Endothelial cell of umbilical vein (primary cell): ENCODE data around the gene ARHGEF39. TPM values are rescaled to one million over a fixed set of nuclear protein-coding genes. Genes with fewer than 3 reads are reported as not detected.

Experiments
- BruUV-seq: library from RNA; stranded (reverse); fragments of 400-500 nt; replicated peaks from 2 replicates; lab custom pipeline; 2021; lab: Mats Ljungman, UMichigan
- CTCF ChIA-PET: fragments of 300-600, 350-600 bp; sonication (Branson Sonifier 250); formaldehyde crosslinking; loops from one replicate; lab custom pipeline; 2021; ENCODE audit warnings: antibody characterized with exemption, inconsistent platforms; lab: Charles Lee
- POLR2A ChIA-PET: fragments of 300-600, 350-600 bp; sonication (Branson Sonifier 250); formaldehyde crosslinking; loops from one replicate; lab custom pipeline; 2021; ENCODE audit warnings: antibody characterized with exemption, inconsistent platforms; lab: Charles Lee
- DNase-seq: peaks from one replicate; pipeline ENCODE4 v3.0.0-alpha.2; 2011; ENCODE audit warnings: low read depth, low spot score
- FAIRE-seq: peaks from 2 replicates; lab custom pipeline; 2011; peaks lifted over from hg19 to GRCh38; lab: Jason Lieb, UNC
- H2AFZ ChIP-seq: 2 replicates; pipeline ENCODE4 v1.6.0; 2012; ENCODE audit warnings: low read depth, low read length, control low read depth, inconsistent platforms
- H3K27ac ChIP-seq: 2 replicates; pipeline ENCODE4 v1.5.1; 2011; ENCODE audit warnings: low read depth, mild to moderate bottlenecking, control low read depth, low read length, moderate library complexity; ENCODE audit not compliant: insufficient read depth
- H3K27me3 ChIP-seq, 2 experiments: 2 replicates each; pipeline versions ENCODE4 v1.6.0 to v1.6.1; 2011; ENCODE audit warnings: low read length in 2 of 2, mixed read lengths in 1 of 2; ENCODE audit not compliant: control insufficient read depth in 2 of 2, insufficient read depth in 2 of 2
- H3K36me3 ChIP-seq, 2 experiments: 2 replicates in 1 of 2; 3 replicates in 1 of 2; pipeline ENCODE4 v1.5.1; 2011; ENCODE audit warnings: low read length in 2 of 2, mild to moderate bottlenecking in 1 of 2, moderate library complexity in 1 of 2; ENCODE audit not compliant: control insufficient read depth in 2 of 2, insufficient read depth in 2 of 2; ENCODE audit errors: extremely low read depth in 1 of 2
- H3K4me1 ChIP-seq: 3 replicates; pipeline ENCODE4 v1.5.1; 2011; ENCODE audit warnings: mild to moderate bottlenecking, low read length; ENCODE audit not compliant: control insufficient read depth, insufficient read depth; ENCODE audit errors: extremely low read depth
- H3K4me2 ChIP-seq: 2 replicates; pipeline ENCODE4 v1.6.1; 2011; ENCODE audit warnings: low read length, control low read depth, mixed read lengths; ENCODE audit not compliant: insufficient read depth
- H3K4me3 ChIP-seq, 3 experiments: fragments of 200-600 bp in 1 of 3; sonication (generic), shearing (Covaris generic) in 1 of 3; replicated peaks in 1 of 3; 2 replicates each; pipeline ENCODE4 v1.5.1; 2011 to 2016; ENCODE audit warnings: control low read depth in 3 of 3, low read length in 3 of 3, mild to moderate bottlenecking in 2 of 3, inconsistent platforms in 1 of 3, low read depth in 1 of 3, moderate library complexity in 1 of 3; ENCODE audit not compliant: insufficient read depth in 1 of 3
- H3K79me2 ChIP-seq: 2 replicates; pipeline ENCODE4 v1.6.0; 2012; ENCODE audit warnings: low read length, inconsistent platforms; ENCODE audit not compliant: control insufficient read depth, insufficient read depth
- H3K9ac ChIP-seq: replicated peaks from 2 replicates; pipeline ENCODE3; 2011; ENCODE audit warnings: low read length, control low read depth; ENCODE audit not compliant: insufficient read depth; ENCODE audit errors: extremely low read depth
- H3K9me1 ChIP-seq: replicated peaks from 3 replicates; pipeline ENCODE4 v1.6.0; 2011; ENCODE audit warnings: mild to moderate bottlenecking, low read length; ENCODE audit not compliant: control insufficient read depth, insufficient read depth; ENCODE audit errors: extremely low read depth
- H3K9me3 ChIP-seq: replicated peaks from 2 replicates; pipeline ENCODE4 v1.5.1; 2012; ENCODE audit warnings: low read length, inconsistent platforms; ENCODE audit not compliant: control insufficient read depth, insufficient read depth
- H4K20me1 ChIP-seq: replicated peaks from 2 replicates; pipeline ENCODE3; 2011; ENCODE audit warnings: mild to moderate bottlenecking, low read length; ENCODE audit not compliant: control insufficient read depth, insufficient read depth; ENCODE audit errors: extremely low read depth
- CTCF ChIP-seq, 2 donors: IDR thresholded peaks; 1 replicate in 1 of 2; 2 replicates in 1 of 2; pipeline ENCODE4 v1.5.1; 2011; ENCODE audit warnings: low read length in 2 of 2, mild to moderate bottlenecking in 2 of 2, moderate library complexity in 2 of 2, control low read depth in 1 of 2, inconsistent platforms in 1 of 2, low read depth in 1 of 2; ENCODE audit not compliant: insufficient read depth in 1 of 2; ENCODE audit errors: extremely low read depth in 1 of 2
- EZH2 ChIP-seq: IDR thresholded peaks from 2 replicates; pipeline ENCODE4 v1.6.1; 2012; ENCODE audit warnings: borderline replicate concordance, low read depth, mild to moderate bottlenecking, moderate library complexity, low read length, inconsistent platforms; ENCODE audit not compliant: severe bottlenecking
- FOS ChIP-seq: IDR thresholded peaks from 2 replicates; pipeline ENCODE4 v1.6.1; 2011; ENCODE audit warnings: mild to moderate bottlenecking, low read length, moderate library complexity, borderline replicate concordance; ENCODE audit not compliant: insufficient read depth
- GATA2 ChIP-seq: IDR thresholded peaks from 2 replicates; pipeline ENCODE4 v1.7.0; 2011; ENCODE audit warnings: low read depth, mild to moderate bottlenecking, moderate library complexity, mixed read lengths, low read length; ENCODE audit not compliant: insufficient read length, insufficient read depth
- JUN ChIP-seq: IDR thresholded peaks from 2 replicates; pipeline ENCODE4 v1.6.1; 2011; ENCODE audit warnings: borderline replicate concordance, low read depth; ENCODE audit not compliant: insufficient read length, insufficient read depth
- MAX ChIP-seq: IDR thresholded peaks from 2 replicates; pipeline ENCODE4 v1.6.1; 2011; ENCODE audit not compliant: insufficient read depth, insufficient read length
- MYC ChIP-seq: IDR thresholded peaks from one replicate; pipeline ENCODE4 v1.6.1; 2011; ENCODE audit warnings: mild to moderate bottlenecking, low read depth, low read length
- POLR2A ChIP-seq: IDR thresholded peaks from 2 replicates; pipeline ENCODE4 v1.6.1; 2012; ENCODE audit warnings: low read depth, mild to moderate bottlenecking, control low read depth, low read length
- POLR2AphosphoS5 ChIP-seq: IDR thresholded peaks from 2 replicates; pipeline ENCODE4 v1.6.1; 2012; ENCODE audit warnings: low read depth, mild to moderate bottlenecking, control low read depth, low read length, moderate library complexity; ENCODE audit not compliant: insufficient read depth
- dilution Hi-C: fragments of 300-500 bp; cut with MboI; formaldehyde crosslinking; loops from one replicate; pipeline ENCODE4 v1.15.0; 2019; ENCODE audit warnings: low sequenced_read_pairs; ENCODE audit not compliant: extremely low pct_ligation_motif_present
- intact Hi-C: fragments of 100-400 bp; cut with micrococcal nuclease; formaldehyde crosslinking; loops from one replicate; pipeline ENCODE4 v1.10.0; 2022
- polyA plus RNA-seq, 4 experiments: library from polyadenylated mRNA; depleted of rRNA in 3 of 4; stranded (reverse) in 3 of 4; unstranded in 1 of 4; fragments of >200 nt; gene quantifications; 2 replicates each; pipeline versions ENCODE4 v1.2.1 to v1.2.3, GENCODE V29; 2011 to 2012; ENCODE audit warnings: missing spikeins in 1 of 4
- total RNA-seq: library from RNA; stranded (reverse); gene quantifications from 2 replicates; pipeline ENCODE4 v1.2.3, GENCODE V29; 2021

ARHGEF39 gene
- total and polyA plus RNA-seq, 2 donors (not counting 3 experiments of a cell fraction or from before 2014, with no cell fraction given), result 4.7 to 6.5 TPM

DNA sequence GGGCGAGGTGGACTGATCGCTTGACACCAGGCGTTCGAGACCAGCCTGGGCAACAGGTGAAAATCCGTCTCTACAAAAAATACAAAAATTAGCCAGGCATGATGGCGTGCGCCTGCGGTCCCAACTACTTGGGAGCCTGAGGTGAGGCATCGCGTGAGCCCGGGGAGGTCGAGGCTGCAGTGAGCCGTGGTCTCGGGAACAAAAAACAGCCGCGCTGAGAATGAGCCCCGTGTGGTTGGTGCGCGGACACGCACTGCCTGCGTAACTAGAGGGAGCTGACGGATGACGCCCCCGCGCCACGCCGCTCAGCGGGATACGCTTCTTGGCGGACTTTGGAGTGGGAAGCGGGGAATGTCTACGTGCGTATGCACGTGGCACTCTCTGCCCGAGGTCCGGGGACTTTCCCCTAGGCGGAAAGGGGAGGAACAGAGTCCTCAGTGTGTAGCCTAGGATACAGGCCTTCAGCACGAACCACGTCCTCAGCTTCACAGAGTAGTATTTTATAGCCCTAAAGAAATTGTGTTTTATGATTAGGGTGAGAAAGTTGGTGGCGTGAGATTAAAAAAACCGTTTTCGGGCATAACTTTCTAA, 7.4 kb downstream of the ARHGEF39 start, which contains the start of gene RMRP:
Gene RMRP, minus strand, starts transcription at position 474 of the 591 bp plus-strand sequence.
- DNase-seq (peak; percentile 99), FAIRE-seq (peak; percentile 87)
- POLR2A ChIA-PET, result interaction anchor here (1.6 kb wide), 1 partner anchor 30 kb away, joined by 4 read pairs; no protein-coding TSS in a partner anchor
- peak within 1 kb of the TSS; percentile 84 to 87 (median 86) for H3K4me3 ChIP-seq
- H3K4me1 ChIP-seq, result peaks cover 10% of the 10 kb centered on the region
- peak within 1 kb of the TSS; percentile 86 for H3K9ac ChIP-seq
- H3K4me2 ChIP-seq, result peak within 1 kb of the TSS; percentile 93
- dilution Hi-C loops, result no loop called here
- no peaks in the 10 kb centered on the region for H3K27me3 ChIP-seq
- intact Hi-C loops, result loop anchor here (1.0 to 5.0 kb wide), 7 partner anchors 32 to 250 kb away; partner anchors contain the start of genes CREB3, HRCT1, RUSC2 and SPAAR
- no peak for TF ChIP-seq EZH2
- TF ChIP-seq MYC, result peak; percentile 96
- peak in 1 of 2 donors; percentile 37 for TF ChIP-seq CTCF (IDR thresholded peaks at IDR 0.05; ENCODE audit: extremely low read depth in 1 of 2, insufficient read depth in 1 of 2, low read depth in 1 of 2, low read length in 2 of 2)
- peak; percentile 63 for TF ChIP-seq POLR2AphosphoS5
- TF ChIP-seq MAX, result peak; percentile 99
- TF ChIP-seq GATA2, result peak; percentile 38
- peak; percentile 33 for TF ChIP-seq FOS
- no peak for TF ChIP-seq POLR2A
- TF ChIP-seq JUN, result no peak
- peaks cover 0 to 8% of the 10 kb centered on the region in 2 experiments for H3K36me3 ChIP-seq
- no peaks in the 10 kb centered on the region for H3K9me1 ChIP-seq
- BruUV-seq, result no TSS peak
- H4K20me1 ChIP-seq, result no peaks in the 10 kb centered on the region
- CTCF ChIA-PET, result interaction anchor here (0.6 to 10.0 kb wide), 12 partner anchors 9 to 178 kb away, joined by 3 to 227 read pairs (median 4); partner anchors contain the start of genes MSMP and TPM2
- peak within 1 kb of the TSS; percentile 84 for H2AFZ ChIP-seq
- H3K79me2 ChIP-seq, result peaks cover 4% of the 10 kb centered on the region
- no peaks in the 10 kb centered on the region for H3K9me3 ChIP-seq
- peak within 1 kb of the TSS; percentile 94 for H3K27ac ChIP-seq
